GM19467 (cell line): ENCODE data around the gene LRIG3.
"Not testable (repeated sequence)": the region's sequence is repeated elsewhere in the genome, so short reads cannot be mapped to it uniquely, and the experiment has no call there.

Source experiments
- ATAC-seq: cut with Tn5 transposase; IDR thresholded peaks from one replicate; pipeline ENCODE4 v1.9.1; 2021; ENCODE audit warnings: mild to moderate bottlenecking, moderate library complexity; ENCODE audit not compliant: unreplicated experiment

Gene LRIG3, protein sequence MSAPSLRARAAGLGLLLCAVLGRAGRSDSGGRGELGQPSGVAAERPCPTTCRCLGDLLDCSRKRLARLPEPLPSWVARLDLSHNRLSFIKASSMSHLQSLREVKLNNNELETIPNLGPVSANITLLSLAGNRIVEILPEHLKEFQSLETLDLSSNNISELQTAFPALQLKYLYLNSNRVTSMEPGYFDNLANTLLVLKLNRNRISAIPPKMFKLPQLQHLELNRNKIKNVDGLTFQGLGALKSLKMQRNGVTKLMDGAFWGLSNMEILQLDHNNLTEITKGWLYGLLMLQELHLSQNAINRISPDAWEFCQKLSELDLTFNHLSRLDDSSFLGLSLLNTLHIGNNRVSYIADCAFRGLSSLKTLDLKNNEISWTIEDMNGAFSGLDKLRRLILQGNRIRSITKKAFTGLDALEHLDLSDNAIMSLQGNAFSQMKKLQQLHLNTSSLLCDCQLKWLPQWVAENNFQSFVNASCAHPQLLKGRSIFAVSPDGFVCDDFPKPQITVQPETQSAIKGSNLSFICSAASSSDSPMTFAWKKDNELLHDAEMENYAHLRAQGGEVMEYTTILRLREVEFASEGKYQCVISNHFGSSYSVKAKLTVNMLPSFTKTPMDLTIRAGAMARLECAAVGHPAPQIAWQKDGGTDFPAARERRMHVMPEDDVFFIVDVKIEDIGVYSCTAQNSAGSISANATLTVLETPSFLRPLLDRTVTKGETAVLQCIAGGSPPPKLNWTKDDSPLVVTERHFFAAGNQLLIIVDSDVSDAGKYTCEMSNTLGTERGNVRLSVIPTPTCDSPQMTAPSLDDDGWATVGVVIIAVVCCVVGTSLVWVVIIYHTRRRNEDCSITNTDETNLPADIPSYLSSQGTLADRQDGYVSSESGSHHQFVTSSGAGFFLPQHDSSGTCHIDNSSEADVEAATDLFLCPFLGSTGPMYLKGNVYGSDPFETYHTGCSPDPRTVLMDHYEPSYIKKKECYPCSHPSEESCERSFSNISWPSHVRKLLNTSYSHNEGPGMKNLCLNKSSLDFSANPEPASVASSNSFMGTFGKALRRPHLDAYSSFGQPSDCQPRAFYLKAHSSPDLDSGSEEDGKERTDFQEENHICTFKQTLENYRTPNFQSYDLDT

DNA sequence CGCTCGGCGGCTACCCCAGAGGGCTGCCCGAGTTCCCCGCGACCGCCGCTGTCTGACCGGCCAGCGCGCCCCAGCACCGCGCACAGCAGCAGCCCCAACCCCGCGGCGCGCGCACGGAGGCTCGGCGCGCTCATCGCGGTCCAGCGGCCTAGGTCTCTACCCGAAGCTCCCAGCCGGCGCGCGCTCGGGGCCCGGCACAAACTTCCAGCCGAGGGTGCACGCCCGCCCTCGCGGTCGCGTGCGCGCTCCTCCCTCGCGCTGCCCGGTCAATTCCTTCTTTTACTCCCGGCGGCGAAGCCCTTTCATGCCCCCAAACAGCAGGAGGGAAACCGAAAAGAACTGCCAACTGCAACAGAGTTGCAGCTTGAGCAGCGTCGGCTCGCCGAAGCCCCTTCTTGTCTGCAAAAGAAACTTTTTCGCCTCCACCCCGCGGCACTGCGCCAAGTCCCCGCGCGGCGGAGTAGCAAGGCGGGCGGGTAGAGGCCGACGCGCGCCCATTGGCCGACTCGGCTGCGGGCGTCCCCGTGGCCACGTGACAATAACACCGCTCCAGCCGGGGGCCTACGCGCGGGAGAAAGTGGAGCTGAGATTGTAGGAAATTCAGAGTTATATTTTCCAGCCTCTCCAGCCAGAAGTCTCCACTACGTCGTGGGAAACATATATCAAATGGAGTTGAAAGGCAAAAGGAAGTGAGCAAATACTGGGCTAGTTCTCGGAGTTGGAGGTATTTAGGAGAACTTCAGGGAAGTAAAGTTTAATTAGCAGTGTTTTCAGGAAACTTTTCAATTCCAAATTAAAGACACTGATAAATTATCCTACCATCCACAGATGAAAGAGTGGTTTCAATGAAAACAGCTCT lies at the start of gene LRIG3:
TSS of gene LRIG3 (minus strand) at position 403 of the 859 bp plus-strand sequence. CDS start at position 134, 269 bp downstream.
- ATAC-seq = peak; percentile 93

- no peak for ATAC-seq
Measured at GRCh38 chr12:58969237-58969636, 48.9 kb upstream of the LRIG3 start.

DNA sequence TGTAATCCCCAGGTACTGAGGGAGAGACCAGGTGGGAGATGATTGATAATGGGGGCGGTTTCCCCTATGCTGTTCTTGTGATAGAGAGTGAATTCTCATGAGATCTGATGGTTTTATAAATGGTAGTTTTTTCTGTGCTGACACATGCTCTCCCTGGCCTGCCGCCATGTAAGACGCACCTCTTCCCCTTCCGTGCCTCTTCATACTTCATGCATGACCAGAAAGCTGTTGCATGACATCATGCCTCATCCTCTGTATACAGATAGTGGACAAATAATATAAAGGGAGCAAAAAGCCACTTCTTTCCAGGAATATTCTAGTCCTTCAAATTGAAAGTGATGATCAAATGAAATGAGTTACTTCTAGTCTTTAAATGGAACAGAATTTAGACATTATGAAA lies 47.3 kb upstream of the LRIG3 start:
- no peak for ATAC-seq

DNA sequence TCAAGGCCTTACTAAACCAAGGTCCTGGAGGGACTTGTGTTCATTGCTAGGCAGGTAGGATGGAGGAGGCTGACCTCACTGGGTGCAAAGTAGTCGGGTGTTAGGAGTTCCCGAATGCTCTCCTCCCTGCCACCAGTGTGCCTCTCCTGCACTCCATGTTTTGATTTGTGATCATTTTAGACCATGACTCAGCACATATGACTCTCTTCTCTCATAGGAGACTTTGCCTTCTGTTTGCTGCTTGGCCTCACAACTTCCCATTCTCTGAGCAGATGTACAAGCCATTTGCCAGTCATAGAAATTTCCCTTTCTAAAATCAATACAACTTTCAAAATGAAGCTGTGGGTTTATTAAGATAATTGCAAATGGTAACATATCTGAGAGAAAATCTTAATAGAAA lies 46.6 kb upstream of the LRIG3 start:
- ATAC-seq = no peak

GRCh38 chr12:58965568-58965967 lies 45.3 kb upstream of the LRIG3 start:
- ATAC-seq = no peak

GRCh38 chr12:58963844-58964243 lies 43.5 kb upstream of the LRIG3 start:
- ATAC-seq = no peak

DNA sequence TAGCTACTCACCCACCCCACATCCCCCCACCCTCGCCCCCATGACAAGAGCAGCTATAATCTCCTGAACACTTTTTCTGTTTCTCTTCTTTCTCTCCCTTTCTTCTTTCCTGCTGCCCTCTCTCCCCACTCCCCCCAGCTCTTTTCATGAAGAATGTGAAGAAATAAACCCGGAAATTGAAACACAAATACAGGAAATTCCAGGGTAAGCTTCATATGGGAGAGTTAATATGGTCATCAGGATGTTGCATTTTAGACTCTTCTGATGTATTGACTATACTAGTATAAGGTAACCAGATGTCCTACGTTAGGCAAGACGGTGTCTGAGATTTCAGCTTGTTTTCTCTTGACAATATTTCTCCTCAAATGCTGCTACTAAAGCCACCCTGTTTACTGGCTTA lies 41.6 kb upstream of the LRIG3 start:
- ATAC-seq = no peak

DNA sequence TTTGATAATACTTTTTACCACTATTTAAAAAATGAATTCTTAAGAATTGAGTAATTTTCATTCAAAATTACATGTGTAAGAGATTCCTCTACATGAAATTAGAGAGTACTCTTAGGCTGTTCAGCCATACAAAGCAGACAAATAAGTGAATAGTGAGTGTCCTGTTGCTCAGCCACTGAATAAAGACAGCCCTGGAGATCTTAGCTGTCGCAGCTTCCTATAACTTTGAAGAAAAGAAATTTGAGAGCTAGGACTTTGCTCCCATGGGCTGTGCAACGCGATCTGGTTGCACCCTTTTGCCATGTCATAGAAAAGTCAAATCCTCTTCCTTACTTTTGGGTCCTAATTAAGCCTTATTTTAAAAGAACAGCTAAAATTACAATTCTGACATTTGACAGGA lies 40.9 kb upstream of the LRIG3 start:
- ATAC-seq = no peak

- no peak for ATAC-seq
Measured at GRCh38 chr12:58959639-58960300, 39.5 kb upstream of the LRIG3 start.

DNA sequence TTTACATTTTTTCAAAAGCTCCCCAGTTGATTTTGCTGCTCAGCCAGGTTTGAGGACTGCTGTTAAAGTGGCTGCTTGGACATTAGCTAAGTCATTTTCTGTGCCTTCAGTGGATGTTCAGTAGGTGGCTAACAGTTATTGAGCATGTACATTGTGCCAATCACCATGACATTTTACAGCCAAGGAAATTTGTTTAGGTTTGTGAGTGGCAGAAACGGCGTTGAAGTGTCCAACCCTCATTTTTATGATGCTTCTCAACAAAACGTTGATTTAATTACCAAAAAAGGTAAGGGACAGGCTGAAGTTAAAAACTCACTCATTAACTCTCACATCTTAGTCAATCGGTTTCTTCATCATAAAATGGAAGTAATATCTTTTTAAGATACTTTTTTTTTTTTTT lies 37.0 kb upstream of the LRIG3 start:
- ATAC-seq = no peak

DNA sequence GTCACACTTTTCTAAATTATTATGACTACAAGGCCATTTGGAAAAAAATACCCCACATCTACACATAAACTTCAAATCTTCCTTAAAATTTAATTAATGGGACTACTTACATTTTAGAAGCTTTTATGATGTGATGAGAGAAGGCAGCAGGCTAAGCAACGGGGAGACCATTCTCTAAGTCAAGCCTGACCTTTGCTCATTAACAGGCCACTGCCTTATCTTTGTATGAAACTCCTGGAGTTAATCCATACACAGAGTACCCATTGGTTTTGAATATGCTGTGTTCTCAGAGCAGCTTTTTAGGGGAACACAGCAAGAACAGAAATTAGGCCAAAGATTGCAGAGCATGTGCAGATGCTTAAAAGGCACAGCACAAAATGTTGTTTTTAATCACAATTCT lies 35.5 kb upstream of the LRIG3 start:
- ATAC-seq = no peak

- ATAC-seq = no peak
Measured at GRCh38 chr12:58954002-58954401, 33.7 kb upstream of the LRIG3 start.

DNA sequence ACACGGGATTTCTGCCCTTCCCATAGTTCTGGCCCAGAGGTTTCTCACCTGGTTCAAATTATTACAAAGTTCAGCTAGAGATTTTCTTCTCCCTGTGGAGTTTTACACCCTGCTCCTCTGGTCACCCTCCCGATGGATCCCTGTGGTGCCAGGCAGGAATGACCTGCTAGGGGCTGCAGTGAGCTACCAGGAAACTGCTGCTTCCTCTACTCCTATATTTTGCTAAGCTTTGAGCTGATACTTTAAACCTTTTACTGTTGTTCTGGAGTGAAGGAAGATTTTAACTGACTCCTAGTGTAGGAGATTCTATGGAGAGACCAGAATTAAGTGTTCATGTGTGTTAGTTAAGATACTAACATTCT lies 30.4 kb upstream of the LRIG3 start:
- no peak for ATAC-seq

- ATAC-seq = not testable (repeated sequence)
Measured at GRCh38 chr12:58949954-58950738, 29.8 kb upstream of the LRIG3 start.

DNA sequence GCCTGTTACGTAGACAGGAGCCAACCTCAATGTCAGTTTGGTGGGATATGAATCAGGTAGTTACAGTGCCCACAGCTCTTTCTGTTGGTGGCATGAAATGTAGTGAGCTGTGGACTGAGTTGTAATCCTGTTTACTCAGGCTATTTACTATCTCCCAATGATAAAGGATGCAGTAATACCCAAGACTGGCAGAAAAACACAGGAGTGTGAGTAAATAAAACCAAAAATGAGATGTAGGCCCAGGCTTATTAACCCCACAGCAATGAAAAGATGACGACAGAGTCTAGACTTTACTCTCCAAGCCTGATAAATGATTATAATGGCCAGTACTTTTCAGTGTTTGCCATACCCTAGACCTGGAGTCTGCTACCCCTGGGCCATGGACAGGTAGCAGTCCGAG lies 22.8 kb upstream of the LRIG3 start:
- no peak for ATAC-seq

DNA sequence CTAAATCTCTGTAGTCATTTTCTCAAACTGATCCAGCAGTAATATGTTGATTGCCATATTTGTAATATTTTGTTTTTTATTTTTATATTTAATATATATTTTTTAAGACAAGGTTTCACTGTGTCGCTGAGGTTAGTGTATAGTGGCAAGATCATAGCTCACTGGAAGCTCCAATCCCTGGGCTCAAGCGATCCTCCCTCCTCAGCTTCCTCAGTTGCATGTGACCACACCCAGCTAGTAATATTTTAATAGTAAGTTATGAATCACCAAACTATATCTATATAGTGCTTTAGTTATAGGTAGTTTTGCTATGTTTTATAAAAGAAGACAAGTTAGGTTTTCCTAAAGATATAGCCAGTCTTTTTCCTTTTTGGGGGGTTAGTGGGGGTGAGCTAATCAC lies 22.0 kb upstream of the LRIG3 start:
- ATAC-seq = no peak

DNA sequence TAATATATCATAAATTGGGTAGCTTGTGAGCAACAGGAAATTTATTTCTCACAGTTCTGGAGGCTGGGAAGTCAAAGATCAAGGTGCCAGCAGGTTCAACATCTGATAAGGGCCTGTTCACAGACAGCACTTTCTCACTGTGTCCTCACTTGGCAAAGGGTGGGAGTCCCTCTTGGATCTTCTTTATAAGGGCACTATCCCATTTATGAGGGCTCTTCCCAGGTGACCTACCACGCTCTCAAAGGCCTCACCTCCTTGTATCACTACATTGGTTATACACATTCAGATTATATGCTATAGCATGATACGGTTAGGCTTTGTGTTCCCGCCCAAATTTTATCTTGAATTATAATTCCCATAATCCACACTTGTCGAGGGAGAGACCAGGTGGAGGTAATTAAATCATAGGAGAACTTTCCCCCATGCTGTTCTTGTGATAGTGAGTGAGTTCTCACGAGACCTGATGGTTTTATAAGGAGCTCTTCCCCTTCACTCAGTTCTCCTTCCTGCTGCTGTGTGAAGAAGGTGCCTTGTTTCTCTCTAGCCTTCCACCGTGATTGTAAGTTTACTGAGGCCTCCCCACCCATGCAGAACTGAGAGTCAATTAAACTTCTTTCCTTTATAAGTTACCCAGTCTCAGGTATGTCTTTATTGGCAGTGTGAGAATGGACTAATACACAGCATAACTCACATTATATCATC lies 19.2 kb upstream of the LRIG3 start:
- ATAC-seq = no peak

- ATAC-seq = no peak
Measured at GRCh38 chr12:58938440-58938839, 18.1 kb upstream of the LRIG3 start.

GRCh38 chr12:58934528-58934927 lies 14.2 kb upstream of the LRIG3 start:
- no peak for ATAC-seq
